GM21526 (cell line): ENCODE results near the gene EXOC3L1.

Experiments
- ATAC-seq: cut with Tn5 transposase; IDR thresholded peaks from one replicate; pipeline ENCODE4 v1.9.1; 2021; ENCODE audit warnings: moderate library complexity; ENCODE audit not compliant: unreplicated experiment, low FRiP score

The EXOC3L1 gene

DNA sequence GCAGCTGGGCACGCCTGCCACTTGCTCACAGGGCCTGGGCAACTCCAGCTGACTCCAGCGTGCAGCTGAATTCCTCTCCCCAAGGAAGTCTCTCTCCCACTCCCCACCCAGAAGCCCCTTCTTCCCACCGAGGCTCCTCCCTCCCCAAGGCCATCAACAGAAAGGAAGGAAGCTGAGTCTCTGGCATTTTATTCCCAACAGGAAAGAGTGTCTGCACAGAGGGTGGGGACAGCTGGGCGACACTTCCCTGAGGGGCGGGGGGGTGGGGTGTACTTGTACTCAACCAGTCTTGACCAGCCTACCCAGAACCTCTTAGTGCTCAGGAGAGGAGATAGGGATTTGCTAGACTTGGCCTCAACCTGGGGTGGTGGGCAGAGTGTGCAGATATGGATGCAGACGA is at the start of gene EXOC3L1:
Gene EXOC3L1, minus strand, starts transcription at position 96 of the 400 bp plus-strand sequence. CDS start 460 bp downstream, outside the sequence.
- ATAC-seq, result no peak

GRCh38 chr16:67238806-67239470 is 49.0 kb upstream of the EXOC3L1 start:
- no peak for ATAC-seq

GRCh38 chr16:67238278-67238575 is 48.3 kb upstream of the EXOC3L1 start:
- ATAC-seq, result no peak

- ATAC-seq, result no peak
Observed at GRCh38 chr16:67237396-67238277, 47.7 kb upstream of the EXOC3L1 start.

GRCh38 chr16:67236563-67237395 is 46.8 kb upstream of the EXOC3L1 start:
- ATAC-seq, result no peak

GRCh38 chr16:67235816-67236562 is 46.1 kb upstream of the EXOC3L1 start:
- no peak for ATAC-seq

DNA sequence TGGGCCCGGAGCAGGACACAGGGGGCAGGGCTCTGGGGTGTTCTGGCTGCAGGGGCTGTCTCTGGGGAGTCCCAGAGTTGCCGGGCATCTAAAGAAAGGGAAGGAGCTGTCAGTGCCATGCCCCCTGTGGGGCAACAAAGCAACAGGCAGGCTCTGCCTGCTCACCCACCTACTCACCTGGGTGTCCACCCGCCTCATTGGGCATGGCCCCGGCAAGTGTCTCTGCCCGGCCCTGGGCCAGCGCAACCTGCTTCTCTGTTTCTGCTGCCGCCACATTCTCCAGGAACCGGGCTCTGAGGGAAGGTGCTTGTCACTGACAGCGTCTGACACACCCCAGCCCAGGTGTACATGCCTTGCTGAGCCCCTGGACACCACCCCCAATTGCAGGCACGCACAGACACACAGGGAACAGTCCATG is 44.3 kb upstream of the EXOC3L1 start:
- no peak for ATAC-seq

DNA sequence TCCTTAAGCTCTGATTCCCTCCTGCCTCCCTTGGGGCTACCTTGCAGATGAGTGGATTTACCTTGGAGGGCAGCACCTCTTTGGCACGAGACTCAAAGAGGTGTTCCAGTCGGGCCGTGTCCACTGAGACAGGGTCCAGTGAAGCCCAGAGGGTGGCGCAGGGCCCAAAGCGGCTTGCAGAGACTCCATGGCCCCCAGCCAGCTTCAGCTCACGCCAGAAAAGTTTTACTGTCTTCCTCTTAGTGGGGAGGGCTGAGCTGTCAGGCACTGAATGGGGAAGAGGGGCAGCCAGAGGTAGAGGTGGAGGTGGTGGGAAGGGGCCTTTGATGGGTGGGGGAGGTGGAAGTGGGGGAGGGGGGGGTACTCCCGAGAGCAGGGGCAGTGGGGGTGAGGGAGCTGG is 43.7 kb upstream of the EXOC3L1 start:
- ATAC-seq, result no peak

DNA sequence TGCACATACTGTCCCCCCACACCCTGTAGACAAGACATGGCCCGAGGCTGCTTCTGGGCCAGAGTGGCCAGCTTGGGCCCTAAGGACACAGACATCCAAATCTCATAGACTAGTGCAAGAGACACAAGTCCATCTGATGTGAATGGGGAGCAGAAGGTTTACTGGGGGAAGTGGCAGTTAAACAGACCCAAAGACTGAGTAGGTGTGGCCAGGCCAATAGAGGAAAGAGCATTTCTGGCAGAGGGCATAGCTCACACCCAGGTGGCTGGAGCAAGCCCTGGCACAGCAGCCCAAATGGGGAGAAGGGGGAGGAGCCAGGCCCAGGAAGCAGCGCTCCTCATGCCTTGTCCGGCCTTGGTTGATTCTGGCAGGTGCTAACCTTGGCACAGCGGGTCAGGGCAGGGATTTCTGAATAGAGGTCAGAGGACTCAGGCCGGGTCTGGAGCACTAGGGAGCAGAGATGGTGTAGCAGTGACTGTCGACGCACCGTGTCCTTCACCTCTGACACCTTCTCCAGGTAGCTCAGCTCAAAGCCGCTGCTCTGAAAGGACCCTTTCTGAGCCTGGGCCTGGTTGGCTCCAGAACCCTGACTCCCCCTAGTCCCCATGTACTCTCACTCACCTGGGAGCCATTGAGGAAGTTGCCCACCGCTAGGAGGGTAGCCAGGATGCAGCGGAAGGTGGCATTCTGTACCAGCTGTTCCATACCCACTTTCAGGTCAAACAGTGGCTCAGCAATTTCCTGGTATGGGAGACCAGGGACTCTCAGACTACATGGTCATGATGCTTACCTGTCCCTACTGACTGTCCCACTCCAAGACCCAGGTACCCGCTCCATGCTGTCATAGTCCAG is 41.1 kb upstream of the EXOC3L1 start:
- no peak for ATAC-seq

GRCh38 chr16:67229906-67230808 is 40.2 kb upstream of the EXOC3L1 start:
- no peak for ATAC-seq

DNA sequence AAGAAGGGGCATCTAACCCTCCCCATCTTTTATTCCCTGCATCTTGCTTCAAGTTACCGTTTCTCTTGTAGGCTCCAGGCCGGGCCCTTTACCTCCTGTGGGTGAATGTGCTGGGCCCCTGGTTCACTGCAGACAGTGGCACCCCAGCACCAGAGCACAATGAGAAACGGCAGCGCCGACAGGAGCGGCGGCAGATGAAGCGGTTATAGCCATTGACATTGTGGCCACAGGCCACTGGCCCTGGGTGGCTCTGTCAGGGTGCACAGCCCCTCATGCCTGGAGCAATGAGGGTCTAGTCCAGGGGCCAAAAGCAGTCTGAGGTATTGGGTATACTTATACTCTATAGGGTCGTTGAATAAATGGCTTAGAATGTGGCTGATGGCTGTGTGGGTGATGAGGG is 39.0 kb upstream of the EXOC3L1 start:
- ATAC-seq, result no peak

DNA sequence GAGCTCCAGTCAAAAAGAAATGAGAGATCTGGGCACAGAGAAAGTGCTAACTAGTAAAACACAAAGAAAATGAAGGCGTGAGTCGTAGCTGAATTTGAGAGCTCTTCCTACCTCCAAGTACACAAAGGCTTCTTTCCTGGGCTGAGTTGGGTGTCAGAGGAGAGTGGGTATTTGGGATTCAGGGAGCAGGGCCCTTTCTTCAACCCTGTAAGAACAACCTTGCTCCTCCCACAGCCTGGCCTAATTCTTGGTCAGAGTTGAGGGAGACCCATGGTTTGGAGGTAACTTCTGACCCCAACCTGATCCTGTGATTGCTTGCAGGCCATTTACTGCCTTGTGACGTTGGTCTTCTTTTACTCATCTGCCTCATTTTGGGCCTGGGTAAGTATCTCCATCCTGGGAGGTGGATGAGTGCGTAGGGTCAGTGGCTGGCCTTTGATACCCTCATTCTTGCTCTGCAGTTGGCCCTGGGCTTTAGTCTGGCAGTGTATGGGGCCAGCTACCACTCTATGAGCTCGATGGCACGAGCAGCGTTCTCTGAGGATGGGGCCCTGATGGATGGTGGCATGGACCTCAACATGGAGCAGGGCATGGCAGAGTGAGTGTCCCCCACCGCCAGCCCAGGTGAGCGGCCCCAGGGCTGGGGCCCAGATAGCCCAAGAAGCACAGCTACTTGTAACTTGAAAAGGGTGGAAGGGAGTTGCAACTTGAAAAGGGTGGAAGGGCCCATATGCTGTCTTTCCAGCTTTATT is 38.3 kb upstream of the EXOC3L1 start:
- ATAC-seq, result no peak

- ATAC-seq, result no peak
Observed at GRCh38 chr16:67227567-67227921, 37.6 kb upstream of the EXOC3L1 start.

- ATAC-seq, result peak; percentile 85
Observed at GRCh38 chr16:67226804-67227566, 37.0 kb upstream of the EXOC3L1 start, which contains the start of gene TMEM208. Gene TMEM208, plus strand, starts transcription at chr16:67227130. Its CDS starts 89 bp downstream, at chr16:67227219.

GRCh38 chr16:67226295-67226803 is 36.4 kb upstream of the EXOC3L1 start:
- ATAC-seq, result no peak

GRCh38 chr16:67223992-67224391 is 34.1 kb upstream of the EXOC3L1 start:
- no peak for ATAC-seq
